C4-2B (cell line): ENCODE measurements around the gene ZCCHC3.

Experiments
- H3K27ac ChIP-seq: fragments of 450-650 bp; 2 replicates; pipeline ENCODE4 v1.5.1; 2017
- CTCF ChIP-seq: fragments of 450-650 bp; conservative IDR thresholded peaks from 2 replicates; pipeline ENCODE4 v1.5.1; 2017; ENCODE audit warnings: mild to moderate bottlenecking
- ZFX ChIP-seq: fragments of 450-650 bp; IDR thresholded peaks from 2 replicates; pipeline ENCODE4 v1.6.1; 2017

The ZCCHC3 gene

GRCh38 chr20:341682-342081, 44.3 kb downstream of the ZCCHC3 start:
- H3K27ac ChIP-seq: no peak overlapping the region
- TF ChIP-seq ZFX: no peak
- TF ChIP-seq CTCF: no peak

DNA sequence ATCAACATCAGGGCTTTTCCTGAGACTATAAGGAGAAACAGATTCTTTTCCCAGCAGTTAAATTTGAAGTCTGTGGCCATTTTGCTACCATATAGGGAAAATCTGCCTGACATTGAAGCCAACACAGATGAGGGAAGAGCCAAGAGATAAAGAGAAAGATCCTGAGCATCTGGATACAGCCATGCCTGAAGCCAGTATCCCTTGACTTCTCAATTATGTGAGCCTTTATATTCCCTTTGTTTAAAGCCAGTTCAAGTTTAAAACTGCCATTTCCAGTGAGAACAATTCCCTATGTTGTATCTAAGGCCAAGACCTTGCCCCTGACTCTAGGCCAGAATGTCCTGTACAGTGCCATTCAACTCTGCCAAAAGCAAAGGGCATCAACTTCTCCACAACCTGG, 45.7 kb downstream of the ZCCHC3 start:
- H3K27ac ChIP-seq: no peak overlapping the region
- no peak for TF ChIP-seq CTCF
- TF ChIP-seq ZFX: no peak

- no peak for TF ChIP-seq CTCF
- TF ChIP-seq ZFX: no peak
- H3K27ac ChIP-seq: peak overlapping the region; percentile 88
These were observed 48.8 kb downstream of the ZCCHC3 start for GRCh38 chr20:346033-346639.

DNA sequence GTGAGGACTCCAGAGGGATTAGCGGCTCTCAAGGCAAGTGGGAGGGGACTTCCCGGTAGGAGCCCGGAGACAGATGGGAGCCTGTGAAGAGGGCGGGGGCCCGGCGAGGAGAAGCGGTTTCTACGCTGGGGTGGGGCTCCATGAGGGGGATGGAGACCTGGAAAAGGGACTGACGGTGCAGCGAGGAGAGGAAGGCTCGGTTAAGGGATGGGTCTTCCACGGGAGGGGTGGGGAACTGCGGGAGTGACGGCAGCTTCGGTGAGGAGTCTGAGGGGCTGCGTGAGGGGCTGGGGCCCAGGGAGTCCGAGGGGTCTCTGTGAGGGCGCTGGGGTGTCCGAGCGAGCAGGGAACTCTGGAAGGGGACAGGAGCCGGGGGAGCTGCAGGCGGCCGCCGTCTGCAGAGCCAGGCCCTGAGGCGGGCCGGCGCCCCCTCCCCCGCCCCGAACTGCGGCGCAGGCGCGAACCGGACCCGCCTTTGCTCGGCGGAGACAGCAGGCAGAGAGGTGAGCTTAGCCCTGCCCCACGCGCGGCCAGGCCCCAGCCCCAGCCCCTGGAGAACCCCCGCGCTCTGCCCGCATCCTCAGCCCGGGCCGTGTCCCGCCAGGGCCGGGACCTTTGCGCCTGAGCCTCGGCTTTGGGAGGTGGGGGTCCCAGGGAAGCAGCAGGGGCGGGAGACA, 49.4 kb downstream of the ZCCHC3 start, which contains the start of gene NRSN2:
Gene NRSN2 (plus strand): TSS at position 472 of the 677 bp plus-strand sequence. CDS start 2,533 bp downstream, outside the sequence.
- TF ChIP-seq ZFX: no peak
- no peak for TF ChIP-seq CTCF

GRCh38 chr20:347317-347639, 49.9 kb downstream of the ZCCHC3 start:
- peak overlapping the region; percentile 88 for H3K27ac ChIP-seq
- TF ChIP-seq ZFX (no peak), CTCF (no peak)

More for the DNA sequence above, 49.4 kb downstream of the ZCCHC3 start, which contains the start of gene NRSN2:
- H3K27ac ChIP-seq: peak within 1 kb of the TSS; percentile 88

DNA sequence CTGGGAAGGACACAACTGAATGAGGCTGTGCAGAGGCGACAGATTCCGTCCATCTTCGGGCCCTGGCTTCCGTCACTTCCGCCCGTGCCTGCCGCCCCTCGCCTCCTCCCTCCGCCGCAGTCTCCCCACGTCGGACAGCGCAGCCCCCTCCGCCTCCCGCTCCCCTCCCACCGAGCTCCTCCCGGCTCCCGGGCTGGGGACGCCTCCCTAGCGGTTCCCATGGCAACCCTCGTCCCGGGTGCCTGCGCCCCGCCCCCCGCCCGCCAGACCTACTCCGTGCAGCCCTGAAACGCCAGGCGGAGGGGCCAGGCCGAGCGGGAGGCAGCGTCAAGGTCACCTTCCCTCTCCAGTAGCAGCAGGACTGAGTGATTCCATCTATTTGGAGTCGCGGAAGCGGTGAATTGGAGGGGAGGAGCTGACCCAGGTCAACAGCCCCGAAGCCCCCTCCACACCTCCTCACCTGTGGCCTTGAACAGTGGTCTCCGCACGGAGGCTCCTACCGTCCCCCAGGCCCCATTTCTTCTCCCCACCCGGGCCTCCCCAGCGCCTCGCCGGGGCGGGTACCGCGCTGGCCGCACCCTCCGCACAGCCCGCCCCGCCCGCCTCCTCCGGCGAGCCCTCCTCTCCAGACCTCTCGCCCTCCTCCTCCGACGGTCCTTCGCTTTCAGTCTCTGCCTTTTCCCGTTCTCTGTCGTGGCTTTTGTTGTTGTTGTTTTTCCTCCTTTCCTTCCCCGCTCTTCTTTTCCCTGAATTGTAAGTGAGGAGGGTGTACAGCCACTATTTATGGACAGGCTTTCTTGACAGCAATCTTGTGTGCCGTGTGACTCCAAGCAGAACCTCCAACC, 50.5 kb downstream of the ZCCHC3 start:
- H3K27ac ChIP-seq: peak overlapping the region; percentile 88
- TF ChIP-seq CTCF: no peak
- peak; percentile 45; the same call in 1 of the 2 replicates for TF ChIP-seq ZFX
